ENCODE data around the gene TBCCD1.

- TF ChIP-seq EZH2 (IDR thresholded peaks at IDR 0.05; ENCODE audit: low read depth), result no peak
- TF ChIP-seq CTCF (conservative IDR thresholded peaks at IDR 0.05), result no peak
Observed at GRCh38 chr3:186523022-186523421, 44.1 kb downstream of the TBCCD1 start.
